Measurements from ENCODE around the gene TANGO2. TPM values are rescaled to one million over a fixed set of nuclear protein-coding genes. Genes with fewer than 3 reads are reported as not detected.
A peak's percentile ranks its signal among the peaks of the same experiment; 100 is the strongest.

Gene TANGO2
- total and polyA plus RNA-seq, 9 of the 15 experiments (the other 6 are each of a cell fraction or from before 2014, with no cell fraction given) = 15.5 to 94.9 (median 70.1) TPM

GRCh38 chr22:20115691-20116375 lies 94.9 kb downstream of the TANGO2 start, which contains the start of gene RANBP1 (continued):
- TF ChIP-seq, protein P1, sequence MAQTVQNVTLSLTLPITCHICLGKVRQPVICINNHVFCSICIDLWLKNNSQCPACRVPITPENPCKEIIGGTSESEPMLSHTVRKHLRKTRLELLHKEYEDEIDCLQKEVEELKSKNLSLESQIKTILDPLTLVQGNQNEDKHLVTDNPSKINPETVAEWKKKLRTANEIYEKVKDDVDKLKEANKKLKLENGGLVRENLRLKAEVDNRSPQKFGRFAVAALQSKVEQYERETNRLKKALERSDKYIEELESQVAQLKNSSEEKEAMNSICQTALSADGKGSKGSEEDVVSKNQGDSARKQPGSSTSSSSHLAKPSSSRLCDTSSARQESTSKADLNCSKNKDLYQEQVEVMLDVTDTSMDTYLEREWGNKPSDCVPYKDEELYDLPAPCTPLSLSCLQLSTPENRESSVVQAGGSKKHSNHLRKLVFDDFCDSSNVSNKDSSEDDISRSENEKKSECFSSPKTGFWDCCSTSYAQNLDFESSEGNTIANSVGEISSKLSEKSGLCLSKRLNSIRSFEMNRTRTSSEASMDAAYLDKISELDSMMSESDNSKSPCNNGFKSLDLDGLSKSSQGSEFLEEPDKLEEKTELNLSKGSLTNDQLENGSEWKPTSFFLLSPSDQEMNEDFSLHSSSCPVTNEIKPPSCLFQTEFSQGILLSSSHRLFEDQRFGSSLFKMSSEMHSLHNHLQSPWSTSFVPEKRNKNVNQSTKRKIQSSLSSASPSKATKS (CRISPR knock-in tag; IDR thresholded peaks at IDR 0.05) = no peak
- TF ChIP-seq HCFC1 (IDR thresholded peaks at IDR 0.05; ENCODE audit: low read depth, low read length) = peak; percentile 17
- no peak for TF ChIP-seq THRAP3 (IDR thresholded peaks at IDR 0.05; ENCODE audit: borderline replicate concordance)
- 0 out of 4 replicates have a peak, but pooled peaks of 1 of the 2 experiments have one; percentile 2 for TF ChIP-seq TEAD1 (CRISPR knock-in tag; IDR thresholded peaks at IDR 0.05)
- TF ChIP-seq SMARCA5 (IDR thresholded peaks at IDR 0.05) = peak; percentile 68; the same call in 1 of the 2 replicates
- peak in 1 of 2 experiments; percentile 42; a peak in 1 of 4 replicates for TF ChIP-seq MAZ (CRISPR knock-in tag; conservative IDR thresholded peaks at IDR 0.05 in 1 of 2, IDR thresholded peaks at IDR 0.05 in 1 of 2)
- 0 out of 4 replicates have a peak, but pooled peaks of 1 of the 2 experiments have one; percentile 19 for TF ChIP-seq RAD21 (CRISPR knock-in tag; conservative IDR thresholded peaks at IDR 0.05 in 1 of 2, IDR thresholded peaks at IDR 0.05 in 1 of 2)
- TF ChIP-seq ZNF354B (CRISPR knock-in tag; IDR thresholded peaks at IDR 0.05) = no peak
- TF ChIP-seq CTCF (IDR thresholded peaks at IDR 0.05 in 2 of 3, conservative IDR thresholded peaks at IDR 0.05 in 1 of 3; ENCODE audit: insufficient read depth in 2 of 3, low read depth in 1 of 3, low read length in 3 of 3) = peak; percentile 15 to 59 (median 39); a peak in 5 of 6 replicates
- TF ChIP-seq THAP12 (CRISPR knock-in tag; IDR thresholded peaks at IDR 0.05) = peak; percentile 54; the same call in 1 of the 2 replicates
- TF ChIP-seq, protein P2, sequence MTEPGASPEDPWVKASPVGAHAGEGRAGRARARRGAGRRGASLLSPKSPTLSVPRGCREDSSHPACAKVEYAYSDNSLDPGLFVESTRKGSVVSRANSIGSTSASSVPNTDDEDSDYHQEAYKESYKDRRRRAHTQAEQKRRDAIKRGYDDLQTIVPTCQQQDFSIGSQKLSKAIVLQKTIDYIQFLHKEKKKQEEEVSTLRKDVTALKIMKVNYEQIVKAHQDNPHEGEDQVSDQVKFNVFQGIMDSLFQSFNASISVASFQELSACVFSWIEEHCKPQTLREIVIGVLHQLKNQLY (CRISPR knock-in tag; conservative IDR thresholded peaks at IDR 0.05) = peak; percentile 85 to 86; a peak in 2 of 4 replicates
- no peak for TF ChIP-seq ZNF197 (CRISPR knock-in tag; IDR thresholded peaks at IDR 0.05; ENCODE audit: low read depth)
- peak; percentile 11; the same call in 1 of the 2 replicates for TF ChIP-seq E2F3 (CRISPR knock-in tag; IDR thresholded peaks at IDR 0.05)
- peak; percentile 82 for TF ChIP-seq POLR2G (IDR thresholded peaks at IDR 0.05; ENCODE audit: low read depth, low read length)
- 0 out of 2 replicates have a peak, but pooled peaks have one; percentile 18 for TF ChIP-seq ZNF668 (CRISPR knock-in tag; IDR thresholded peaks at IDR 0.05)
- 0 out of 2 replicates have a peak, but pooled peaks have one; percentile 8 for TF ChIP-seq ERF (CRISPR knock-in tag; IDR thresholded peaks at IDR 0.05)
- TF ChIP-seq TAF15 (IDR thresholded peaks at IDR 0.05; ENCODE audit: low read depth, low read length) = peak; percentile 33; the same call in 1 of the 2 replicates
- TF ChIP-seq WHSC1 (IDR thresholded peaks at IDR 0.05; ENCODE audit: low read length) = peak; percentile 54
- TF ChIP-seq ZNF133 (CRISPR knock-in tag; IDR thresholded peaks at IDR 0.05) = no peak
- peak; percentile 91 for TF ChIP-seq ZNF764 (CRISPR knock-in tag; IDR thresholded peaks at IDR 0.05; ENCODE audit: low read depth)

Data from K562 (cell line).